Stimulated activated CD4-positive, alpha-beta T cell treated with anti-CD3 and anti-CD28 coated beads, TNF-alpha, amount 100 ng/mL, for 1 hour (primary cell): Measurements from ENCODE around the gene VPS11.
"Not testable (repeated sequence)": the region's sequence is repeated elsewhere in the genome, so short reads cannot be mapped to it uniquely, and the experiment has no call there.

ENCODE experiments used
- DNase-seq, 3 donors: peaks; one replicate each; pipeline ENCODE4 v3.0.0-alpha.2; 2020; ENCODE audit warnings: low read depth in 3 of 3, low spot score in 1 of 3

The VPS11 gene

GRCh38 chr11:119034813-119035212 lies 32.8 kb upstream of the VPS11 start:
- DNase-seq, result no peak

- DNase-seq, result no peak
Observed at GRCh38 chr11:119038884-119039283, 28.7 kb upstream of the VPS11 start.

- not testable (repeated sequence) for DNase-seq
Observed at GRCh38 chr11:119039471-119039870, 28.1 kb upstream of the VPS11 start.

GRCh38 chr11:119041821-119042514 lies 25.6 kb upstream of the VPS11 start:
- no peak for DNase-seq

GRCh38 chr11:119042927-119043326 lies 24.7 kb upstream of the VPS11 start:
- DNase-seq, result no peak

- no peak for DNase-seq
Observed at GRCh38 chr11:119044708-119045107, 22.9 kb upstream of the VPS11 start.

GRCh38 chr11:119046489-119046888 lies 21.1 kb upstream of the VPS11 start:
- no peak for DNase-seq

- DNase-seq, result no peak
Observed at GRCh38 chr11:119047205-119047604, 20.4 kb upstream of the VPS11 start.

GRCh38 chr11:119048644-119049043 lies 19.0 kb upstream of the VPS11 start:
- DNase-seq, result no peak

- no peak for DNase-seq
Observed at GRCh38 chr11:119049081-119049480, 18.5 kb upstream of the VPS11 start.

- no peak for DNase-seq
Observed at GRCh38 chr11:119051440-119052162, 16.0 kb upstream of the VPS11 start.

GRCh38 chr11:119052163-119052814 lies 15.3 kb upstream of the VPS11 start:
- DNase-seq, result no peak

- no peak for DNase-seq
Observed at GRCh38 chr11:119054418-119054817, 13.2 kb upstream of the VPS11 start.

GRCh38 chr11:119055901-119056300 lies 11.7 kb upstream of the VPS11 start:
- DNase-seq, result no peak

GRCh38 chr11:119056421-119056999 lies 11.1 kb upstream of the VPS11 start:
- DNase-seq, result peak in 1 of 3 donors; percentile 18

GRCh38 chr11:119057000-119057769 lies 10.4 kb upstream of the VPS11 start, which contains the start of gene HYOU1:
HYOU1 (minus strand) TSS chr11:119057205; CDS start chr11:119056160, 1,045 bp downstream.
- DNase-seq, result peak; percentile 97 to 99 (median 98)

GRCh38 chr11:119059128-119059527 lies 8.5 kb upstream of the VPS11 start:
- not testable (repeated sequence) for DNase-seq

GRCh38 chr11:119061256-119061655 lies 6.4 kb upstream of the VPS11 start:
- no peak for DNase-seq

GRCh38 chr11:119062779-119063178 lies 4.8 kb upstream of the VPS11 start:
- DNase-seq, result no peak

GRCh38 chr11:119065369-119065768 lies 2.2 kb upstream of the VPS11 start:
- no peak for DNase-seq

GRCh38 chr11:119077839-119078238 lies 10.2 kb downstream of the VPS11 start:
- DNase-seq, result no peak
